ENCODE results near the gene GNPTG.

DNA sequence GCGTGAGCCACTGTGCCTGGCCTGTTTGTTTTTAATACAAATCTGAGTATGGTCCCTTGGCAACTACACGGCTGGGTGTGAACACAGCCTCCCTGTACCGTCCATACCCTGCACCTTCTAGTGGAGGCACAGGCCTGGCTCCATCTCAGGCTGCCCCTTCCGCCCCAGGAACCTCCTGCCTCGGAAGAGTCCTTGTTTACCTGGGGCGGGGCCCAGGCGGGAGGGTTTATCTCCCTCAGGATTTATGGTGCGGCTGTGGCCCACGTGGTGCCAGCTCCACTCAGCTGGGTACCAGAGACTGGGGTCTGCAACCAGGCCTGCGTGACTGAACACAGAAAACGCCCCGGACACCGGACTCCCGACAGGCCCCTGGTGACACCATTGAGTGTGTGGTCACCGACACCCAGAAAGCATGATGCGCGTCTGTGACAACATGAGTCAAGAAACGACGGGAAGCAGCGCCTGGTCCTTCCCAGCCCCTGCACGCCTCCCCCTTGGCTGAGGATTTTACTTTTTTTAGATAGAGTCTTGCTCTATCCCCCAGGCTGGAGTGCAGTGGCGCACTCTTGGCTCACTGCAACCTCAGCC is 43.8 kb downstream of the GNPTG start:
- TF ChIP-seq CTCF (conservative IDR thresholded peaks at IDR 0.05; ENCODE audit: low read depth, low read length) (no peak), EZH2 (IDR thresholded peaks at IDR 0.05; ENCODE audit: borderline replicate concordance, low read depth, low read length, poor library complexity, severe bottlenecking) (no peak)
